Thoracic aorta (tissue), 2 donors: ENCODE results near the gene TTN. TPM values are rescaled to one million over a fixed set of nuclear protein-coding genes. Genes with fewer than 3 reads are reported as not detected.
A peak's percentile ranks its signal among the peaks of the same experiment; 100 is the strongest.

Experiments used
- ATAC-seq: fragments of 150-250 bp; one replicate; pipeline ENCODE4 v1.8.0; 2017; ENCODE audit warnings: low read depth; ENCODE audit not compliant: insufficient number of reproducible peaks, low FRiP score
- DNase-seq: peaks from one replicate; pipeline ENCODE4 v3.0.0-alpha.2; 2020; ENCODE audit warnings: low spot score
- H3K27ac ChIP-seq, 2 donors: fragments of 200-600 bp; sonication (generic); 1 replicate in 1 of 2; 2 replicates in 1 of 2; pipeline ENCODE4 v1.5.1; 2016; ENCODE audit warnings: mild to moderate bottlenecking in 2 of 2, moderate library complexity in 2 of 2
- H3K27me3 ChIP-seq: fragments of 200-600 bp; sonication (generic); replicated peaks from 2 replicates; pipeline ENCODE4 v1.6.0; 2016; ENCODE audit warnings: mild to moderate bottlenecking; ENCODE audit not compliant: insufficient read depth
- H3K36me3 ChIP-seq: fragments of 200-600 bp; sonication (generic); one replicate; pipeline ENCODE4 v1.5.1; 2016
- H3K4me1 ChIP-seq, 2 donors: fragments of 200-600 bp; sonication (generic); 1 replicate in 1 of 2; 2 replicates in 1 of 2; pipeline versions ENCODE4 v1.5.1 to v1.6.0; 2016; ENCODE audit warnings: low read depth in 2 of 2, mild to moderate bottlenecking in 1 of 2; ENCODE audit not compliant: control insufficient read depth in 1 of 2
- H3K4me3 ChIP-seq: fragments of 200-600 bp; sonication (generic); 2 replicates; pipeline ENCODE4 v1.5.1; 2016; ENCODE audit warnings: mild to moderate bottlenecking
- H3K9me3 ChIP-seq: fragments of 200-600 bp; sonication (generic); 2 replicates; pipeline ENCODE4 v1.5.1; 2016
- CTCF ChIP-seq: fragments of 200-600 bp; sonication (generic); IDR thresholded peaks from one replicate; pipeline ENCODE4 v1.5.1; 2019; ENCODE audit warnings: antibody characterized with exemption
- total RNA-seq, 2 donors: library from RNA; depleted of rRNA; stranded (reverse); fragments of >200 nt; gene quantifications; one replicate each; pipeline versions ENCODE4 v1.1.0 to v1.2.3, GENCODE V29; 2016

TTN gene
- total RNA-seq, 2 donors from 2014 or later: 7.0 to 16.4 TPM

GRCh38 chr2:178761759-178762371 is 45.4 kb downstream of the TTN start:
- Histone ChIP-seq H3K27ac (no peak overlapping the region), H3K9me3 (no peaks in the 10 kb centered on the region), H3K4me3 (no peak overlapping the region), H3K4me1 (no peaks in the 10 kb centered on the region), H3K27me3 (no peaks in the 10 kb centered on the region), H3K36me3 (no peaks in the 10 kb centered on the region)
- peak; percentile 64 for TF ChIP-seq CTCF
- DNase-seq (no peak), ATAC-seq (no peak)

DNA sequence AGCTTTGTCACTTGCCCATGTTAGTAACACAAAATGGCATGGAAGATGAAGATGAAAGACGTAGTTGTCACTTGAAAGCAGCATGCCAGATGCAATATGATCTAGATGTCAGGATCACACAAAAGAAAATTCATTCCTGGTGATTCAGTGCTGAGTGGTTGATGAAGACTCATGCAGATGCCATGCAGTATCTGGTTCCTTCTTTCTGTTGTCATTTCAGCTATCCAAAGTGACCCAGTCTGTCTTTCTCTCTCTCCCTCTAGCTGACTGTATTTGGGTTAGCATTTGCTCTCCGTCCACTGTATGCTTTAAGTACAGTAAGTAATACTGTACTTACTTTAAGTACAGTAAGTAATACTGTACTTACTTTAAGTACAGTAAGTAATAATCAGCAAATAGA is 50.4 kb downstream of the TTN start:
- Histone ChIP-seq H3K27me3 (no peaks in the 10 kb centered on the region), H3K4me3 (no peak overlapping the region), H3K27ac (no peak overlapping the region), H3K9me3 (no peaks in the 10 kb centered on the region), H3K4me1 (no peaks in the 10 kb centered on the region), H3K36me3 (no peaks in the 10 kb centered on the region)
- no peak for DNase-seq
- no peak for ATAC-seq
- TF ChIP-seq CTCF: no peak

DNA sequence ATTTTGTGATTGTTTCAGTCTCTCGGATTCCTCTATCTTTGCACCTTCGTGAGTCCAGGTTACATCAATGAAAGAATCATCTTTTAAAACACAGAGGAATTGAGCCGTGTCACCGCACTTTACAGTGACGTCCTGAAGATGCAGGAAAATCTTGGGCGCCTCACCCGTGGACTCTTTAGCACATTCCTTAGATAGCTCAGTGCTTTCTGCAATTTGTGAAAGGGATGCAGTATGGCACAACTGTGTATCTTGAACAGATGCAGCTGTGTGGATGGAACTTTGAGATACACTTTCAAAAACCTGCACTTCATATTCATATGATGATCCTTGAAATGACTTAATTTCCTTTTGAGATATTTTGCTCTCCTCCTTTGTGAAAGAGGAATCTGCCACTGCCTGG is 50.9 kb downstream of the TTN start:
- H3K27me3 ChIP-seq: no peaks in the 10 kb centered on the region
- ATAC-seq: no peak
- H3K27ac ChIP-seq: no peak overlapping the region

DNA sequence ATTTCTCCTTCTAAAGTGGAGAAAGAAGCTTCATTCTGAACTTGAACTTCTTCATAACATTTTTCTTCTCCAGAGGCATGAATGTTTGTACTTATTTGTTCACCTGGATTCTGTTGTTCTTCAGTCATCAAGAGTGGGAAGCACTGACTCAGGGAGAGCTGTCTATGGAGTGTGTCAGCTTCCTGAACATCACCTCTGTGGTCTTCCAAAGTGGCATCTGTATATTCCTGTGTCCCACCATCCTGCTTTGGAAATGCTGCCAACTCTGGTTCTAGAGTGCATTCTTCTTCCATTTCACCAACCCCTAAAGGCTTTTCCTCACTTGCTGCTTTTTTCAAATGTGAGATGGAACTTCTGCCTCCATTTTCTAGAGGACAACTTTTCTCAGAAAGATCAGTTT is 59.5 kb downstream of the TTN start:
- no peaks in the 10 kb centered on the region for H3K36me3 ChIP-seq
- TF ChIP-seq CTCF: no peak

More for the DNA sequence above, 50.9 kb downstream of the TTN start:
- no peaks in the 10 kb centered on the region for H3K4me1 ChIP-seq
- H3K4me3 ChIP-seq: no peak overlapping the region
- H3K9me3 ChIP-seq: no peaks in the 10 kb centered on the region
- no peaks in the 10 kb centered on the region for H3K36me3 ChIP-seq
- no peak for TF ChIP-seq CTCF
- no peak for DNase-seq

GRCh38 chr2:178734518-178734917 is 72.7 kb downstream of the TTN start:
- ATAC-seq: no peak
- DNase-seq: no peak
- Histone ChIP-seq H3K27me3 (no peaks in the 10 kb centered on the region), H3K4me3 (no peak overlapping the region), H3K9me3 (no peaks in the 10 kb centered on the region), H3K4me1 (no peaks in the 10 kb centered on the region), H3K27ac (no peak overlapping the region), H3K36me3 (no peaks in the 10 kb centered on the region)
- no peak for TF ChIP-seq CTCF

More for the DNA sequence above, 59.5 kb downstream of the TTN start:
- Histone ChIP-seq H3K9me3 (no peaks in the 10 kb centered on the region), H3K4me1 (no peaks in the 10 kb centered on the region), H3K27me3 (no peaks in the 10 kb centered on the region), H3K4me3 (no peak overlapping the region), H3K27ac (no peak overlapping the region)
- DNase-seq (no peak), ATAC-seq (no peak)
